PFSK-1 (cell line): ENCODE results near the gene PTPRM.

Experiments used
- FOXP2 ChIP-seq: optimal IDR thresholded peaks from 2 replicates; pipeline ENCODE3; 2011; ENCODE audit warnings: borderline replicate concordance, control low read depth, inconsistent platforms; ENCODE audit not compliant: insufficient read depth; ENCODE audit errors: extremely low read length, extremely low read depth
- POLR2AphosphoS5 ChIP-seq: IDR thresholded peaks from 2 replicates; pipeline ENCODE4 v1.6.1; 2012; ENCODE audit warnings: low read depth, mild to moderate bottlenecking, control low read depth, low read length, moderate library complexity
- SIN3A ChIP-seq: IDR thresholded peaks from 2 replicates; pipeline ENCODE4 v1.6.1; 2012; ENCODE audit warnings: mild to moderate bottlenecking, low read length, moderate library complexity, borderline replicate concordance; ENCODE audit not compliant: insufficient read depth
- TAF1 ChIP-seq: IDR thresholded peaks from 2 replicates; pipeline ENCODE4 v1.6.1; 2012; ENCODE audit warnings: low read length, control low read depth, borderline replicate concordance; ENCODE audit not compliant: insufficient read depth
- TF ChIP-seq, protein P1 (sequence below), 2 experiments: IDR thresholded peaks; 2 replicates each; pipeline versions ENCODE4 v1.6.1 to v1.8.0; 2011 to 2012; ENCODE audit warnings: low read depth in 2 of 2, low read length in 2 of 2, control low read depth in 1 of 2, inconsistent platforms in 1 of 2, mild to moderate bottlenecking in 1 of 2, moderate library complexity in 1 of 2; ENCODE audit not compliant: insufficient read depth in 1 of 2

Gene PTPRM

DNA sequence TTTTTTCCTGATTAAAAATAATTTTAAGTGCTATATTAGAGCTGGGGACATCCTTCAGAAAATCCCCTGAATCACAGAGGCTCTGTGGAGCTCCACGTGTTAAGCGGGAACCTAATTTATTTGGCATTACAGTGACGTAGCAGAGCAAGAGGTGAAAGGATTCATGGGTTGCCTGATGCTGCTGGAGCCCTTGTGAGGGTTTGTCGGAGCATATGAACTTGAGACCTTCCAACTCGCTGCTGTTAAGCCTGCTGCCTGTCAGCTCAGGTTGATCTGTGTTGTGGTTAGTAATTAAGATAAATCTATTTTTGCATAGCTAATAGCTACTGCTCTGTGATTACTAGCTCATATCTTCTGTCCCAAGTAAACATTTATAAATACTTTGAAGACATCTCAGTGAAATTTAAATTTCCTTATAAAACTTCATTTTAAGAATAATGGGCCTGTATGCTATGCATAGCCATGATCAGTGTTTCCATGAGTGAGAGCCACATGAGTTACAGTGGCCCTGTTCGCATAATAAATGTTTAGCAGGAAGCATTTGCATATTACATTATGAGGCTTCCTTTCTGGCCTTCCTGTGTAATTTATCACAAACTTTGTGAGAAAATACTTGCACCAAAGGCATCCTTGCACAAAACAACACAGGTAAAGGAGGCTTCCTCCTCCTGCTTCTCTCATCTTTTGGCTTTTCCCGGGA lies 438.9 kb downstream of the PTPRM start:
- TF ChIP-seq POLR2AphosphoS5 (no peak), FOXP2 (no peak), TAF1 (no peak), SIN3A (no peak)
- TF ChIP-seq, protein P1, sequence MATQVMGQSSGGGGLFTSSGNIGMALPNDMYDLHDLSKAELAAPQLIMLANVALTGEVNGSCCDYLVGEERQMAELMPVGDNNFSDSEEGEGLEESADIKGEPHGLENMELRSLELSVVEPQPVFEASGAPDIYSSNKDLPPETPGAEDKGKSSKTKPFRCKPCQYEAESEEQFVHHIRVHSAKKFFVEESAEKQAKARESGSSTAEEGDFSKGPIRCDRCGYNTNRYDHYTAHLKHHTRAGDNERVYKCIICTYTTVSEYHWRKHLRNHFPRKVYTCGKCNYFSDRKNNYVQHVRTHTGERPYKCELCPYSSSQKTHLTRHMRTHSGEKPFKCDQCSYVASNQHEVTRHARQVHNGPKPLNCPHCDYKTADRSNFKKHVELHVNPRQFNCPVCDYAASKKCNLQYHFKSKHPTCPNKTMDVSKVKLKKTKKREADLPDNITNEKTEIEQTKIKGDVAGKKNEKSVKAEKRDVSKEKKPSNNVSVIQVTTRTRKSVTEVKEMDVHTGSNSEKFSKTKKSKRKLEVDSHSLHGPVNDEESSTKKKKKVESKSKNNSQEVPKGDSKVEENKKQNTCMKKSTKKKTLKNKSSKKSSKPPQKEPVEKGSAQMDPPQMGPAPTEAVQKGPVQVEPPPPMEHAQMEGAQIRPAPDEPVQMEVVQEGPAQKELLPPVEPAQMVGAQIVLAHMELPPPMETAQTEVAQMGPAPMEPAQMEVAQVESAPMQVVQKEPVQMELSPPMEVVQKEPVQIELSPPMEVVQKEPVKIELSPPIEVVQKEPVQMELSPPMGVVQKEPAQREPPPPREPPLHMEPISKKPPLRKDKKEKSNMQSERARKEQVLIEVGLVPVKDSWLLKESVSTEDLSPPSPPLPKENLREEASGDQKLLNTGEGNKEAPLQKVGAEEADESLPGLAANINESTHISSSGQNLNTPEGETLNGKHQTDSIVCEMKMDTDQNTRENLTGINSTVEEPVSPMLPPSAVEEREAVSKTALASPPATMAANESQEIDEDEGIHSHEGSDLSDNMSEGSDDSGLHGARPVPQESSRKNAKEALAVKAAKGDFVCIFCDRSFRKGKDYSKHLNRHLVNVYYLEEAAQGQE (IDR thresholded peaks at IDR 0.05; ENCODE audit: insufficient read depth in 1 of 2, low read depth in 2 of 2, low read length in 2 of 2), result no peak

DNA sequence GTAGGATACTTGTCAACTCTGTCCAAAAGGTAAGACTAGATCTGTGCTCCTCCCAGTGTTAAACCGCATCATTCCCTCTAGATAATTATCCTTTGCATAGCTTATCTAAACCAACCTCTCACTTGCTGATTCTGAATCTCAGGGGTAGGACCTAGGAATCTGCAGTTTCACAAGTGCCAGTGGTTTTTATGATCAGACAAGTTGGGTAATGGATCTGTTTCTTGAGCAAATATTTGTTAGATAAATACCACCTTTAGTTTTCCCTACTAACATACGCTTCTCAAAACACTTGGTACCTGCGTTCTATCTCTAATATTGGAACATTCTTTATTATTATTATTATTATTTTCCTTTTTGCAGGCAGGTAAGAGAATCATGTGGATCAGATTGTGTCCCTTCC lies 439.9 kb downstream of the PTPRM start:
- no peak for TF ChIP-seq TAF1
- no peak for TF ChIP-seq SIN3A
- TF ChIP-seq, protein P1 (IDR thresholded peaks at IDR 0.05; ENCODE audit: insufficient read depth in 1 of 2, low read depth in 2 of 2, low read length in 2 of 2), result no peak
- no peak for TF ChIP-seq FOXP2
- no peak for TF ChIP-seq POLR2AphosphoS5

DNA sequence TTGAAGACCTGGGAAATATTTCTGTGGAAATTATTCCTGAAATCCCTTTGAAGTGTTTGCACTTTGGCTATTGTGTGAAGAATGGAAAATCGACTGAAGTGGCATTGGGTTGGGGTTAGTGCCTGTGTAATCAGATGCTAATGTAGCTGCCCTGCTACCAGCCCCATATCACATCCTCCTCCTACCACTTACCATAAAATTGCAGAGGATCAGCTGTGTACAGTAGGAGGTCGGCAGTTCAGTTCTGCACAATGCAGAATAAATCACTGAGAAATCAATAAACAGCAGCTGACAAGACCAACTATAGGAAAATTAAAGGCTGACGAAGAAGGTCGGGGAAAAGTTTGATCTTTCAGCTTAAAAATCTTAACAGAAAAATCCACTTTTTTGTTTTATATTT lies 440.9 kb downstream of the PTPRM start:
- TF ChIP-seq POLR2AphosphoS5 (no peak), FOXP2 (no peak)

DNA sequence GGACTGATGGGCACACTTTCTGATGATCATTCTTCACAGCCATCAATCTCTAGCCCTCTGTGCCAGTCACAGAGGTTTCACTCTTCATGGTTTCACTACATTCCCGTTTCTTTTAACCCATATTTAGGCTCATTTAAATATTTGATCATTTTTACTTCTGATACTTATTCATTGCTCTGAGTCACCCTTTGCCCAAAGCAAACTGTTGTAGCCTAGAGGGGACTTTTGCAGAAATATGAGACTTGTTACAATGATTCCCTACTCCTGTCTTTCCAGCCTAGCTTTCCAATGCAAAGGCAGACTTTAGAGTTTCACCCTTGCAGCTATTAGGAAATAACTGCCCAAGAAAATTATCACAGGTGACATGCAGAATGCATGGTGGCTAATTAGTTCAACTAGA lies 444.2 kb downstream of the PTPRM start:
- TF ChIP-seq, protein P1 (IDR thresholded peaks at IDR 0.05; ENCODE audit: insufficient read depth in 1 of 2, low read depth in 2 of 2, low read length in 2 of 2), result no peak
- no peak for TF ChIP-seq TAF1
- no peak for TF ChIP-seq FOXP2
- TF ChIP-seq POLR2AphosphoS5, result no peak
- TF ChIP-seq SIN3A, result no peak

DNA sequence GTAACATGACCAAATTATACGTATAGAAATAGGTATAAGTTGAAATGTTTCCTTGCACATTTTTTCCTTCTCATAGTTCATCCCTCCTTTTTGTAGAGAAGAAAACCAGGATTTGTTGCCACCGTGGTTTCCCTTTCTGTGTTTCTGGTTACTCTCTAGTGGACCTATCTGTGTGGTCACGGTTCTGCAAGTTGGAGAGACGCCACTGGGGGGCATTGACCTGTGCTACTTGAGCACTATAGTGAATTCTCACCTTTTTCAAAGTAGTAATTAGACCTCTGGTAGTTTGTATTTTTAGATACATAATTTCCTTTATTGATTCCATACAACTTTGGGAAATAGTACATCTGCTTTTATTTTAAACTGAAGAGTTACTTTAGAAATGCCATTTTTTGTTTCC lies 444.8 kb downstream of the PTPRM start:
- no peak for TF ChIP-seq SIN3A
- TF ChIP-seq, protein P1 (IDR thresholded peaks at IDR 0.05; ENCODE audit: insufficient read depth in 1 of 2, low read depth in 2 of 2, low read length in 2 of 2), result no peak
- TF ChIP-seq TAF1, result no peak
- no peak for TF ChIP-seq FOXP2
- TF ChIP-seq POLR2AphosphoS5, result no peak
